Measurements from ENCODE around the gene NUCB1.

- TF ChIP-seq CTCF (IDR thresholded peaks at IDR 0.05): no peak
- no peak for TF ChIP-seq SIN3A (IDR thresholded peaks at IDR 0.05; ENCODE audit: borderline replicate concordance, insufficient read depth, low read depth, low read length)
- no peak for TF ChIP-seq REST (IDR thresholded peaks at IDR 0.05; ENCODE audit: insufficient read depth in 1 of 2, low read depth in 2 of 2, low read length in 1 of 2)
Measured at GRCh38 chr19:48966541-48967345, 66.6 kb downstream of the NUCB1 start.

Data from Panc1 (cell line).